Naive B cell (primary cell): ENCODE results near the gene ZNF827. TPM values are rescaled to one million over a fixed set of nuclear protein-coding genes. Genes with fewer than 3 reads are reported as not detected.
A peak's percentile ranks its signal among the peaks of the same experiment; 100 is the strongest.

Source experiments
- ATAC-seq, 2 donors: fragments of 150-1000 bp; cut with Tn5 transposase; 2 replicates each; pipeline ENCODE4 v1.10.0; 2021; ENCODE audit warnings: low read depth in 2 of 2, mild to moderate bottlenecking in 2 of 2, moderate library complexity in 2 of 2
- DNase-seq: peaks from one replicate; pipeline ENCODE4 v3.0.0; 2022
- H3K27ac Mint-ChIP-seq, 6 donors: one replicate each; pipeline ENCODE4 v1.8.0; 2020 to 2022; ENCODE audit warnings: mild to moderate bottlenecking in 6 of 6, mixed read lengths in 6 of 6, moderate library complexity in 5 of 6, inconsistent platforms in 2 of 6
- H3K27me3 Mint-ChIP-seq, 3 donors: one replicate each; pipeline ENCODE4 v1.8.0; 2021 to 2022; ENCODE audit warnings: mixed read lengths in 3 of 3, mild to moderate bottlenecking in 1 of 3
- H3K36me3 Mint-ChIP-seq, 2 donors: one replicate each; pipeline ENCODE4 v1.8.0; 2020 to 2022; ENCODE audit warnings: mixed read lengths in 2 of 2, inconsistent platforms in 1 of 2, mild to moderate bottlenecking in 1 of 2
- H3K4me1 Mint-ChIP-seq, 3 donors: one replicate each; pipeline ENCODE4 v1.8.0; 2020 to 2022; ENCODE audit warnings: mixed read lengths in 3 of 3, inconsistent platforms in 1 of 3, mild to moderate bottlenecking in 1 of 3, moderate library complexity in 1 of 3
- H3K4me3 Mint-ChIP-seq, 8 donors: one replicate each; pipeline ENCODE4 v1.8.0; 2020 to 2022; ENCODE audit warnings: mild to moderate bottlenecking in 8 of 8, mixed read lengths in 8 of 8, moderate library complexity in 8 of 8, inconsistent platforms in 2 of 8
- H3K9me3 Mint-ChIP-seq, 7 donors: one replicate each; pipeline ENCODE4 v1.8.0; 2020 to 2022; ENCODE audit warnings: mixed read lengths in 7 of 7, mild to moderate bottlenecking in 5 of 7, inconsistent platforms in 2 of 7, moderate library complexity in 1 of 7
- polyA plus RNA-seq, 6 donors: library from polyadenylated mRNA; unstranded; fragments of 300-500 nt; fragmentation: Illumina TruSeq; gene quantifications; one replicate each; pipeline ENCODE4 v1.2.3, GENCODE V29; 2021; ENCODE audit warnings: low read depth in 6 of 6

Gene ZNF827
- polyA plus RNA-seq, 6 donors from 2014 or later = 2.3 to 6.2 (median 4.2) TPM

GRCh38 chr4:145881576-145881975, 57.0 kb downstream of the ZNF827 start:
- Mint-ChIP-seq H3K27ac (peak overlapping the region in 3 of 6 donors; percentile 46 to 52 (median 48)), H3K9me3 (no peaks in the 10 kb centered on the region), H3K27me3 (no peaks in the 10 kb centered on the region), H3K4me1 (peaks cover 15 to 27% (median 19%) of the 10 kb centered on the region in 3 donors), H3K36me3 (peaks cover 0 to 10% of the 10 kb centered on the region in 2 donors), H3K4me3 (peak overlapping the region in 2 of 8 donors; percentile 6 to 10)
- ATAC-seq (no peak), DNase-seq (no peak)

- Mint-ChIP-seq H3K27ac (peak overlapping the region in 1 of 6 donors; percentile 60), H3K4me3 (no peak overlapping the region), H3K27me3 (no peaks in the 10 kb centered on the region), H3K36me3 (peaks cover 0 to 10% of the 10 kb centered on the region in 2 donors), H3K4me1 (peaks cover 15 to 25% (median 15%) of the 10 kb centered on the region in 3 donors), H3K9me3 (no peaks in the 10 kb centered on the region)
- ATAC-seq (no peak), DNase-seq (no peak)
These were observed 58.2 kb downstream of the ZNF827 start for GRCh38 chr4:145880355-145880960.

GRCh38 chr4:145879598-145879997, 59.0 kb downstream of the ZNF827 start:
- Mint-ChIP-seq H3K27ac (peak overlapping the region in 1 of 6 donors; percentile 60), H3K36me3 (peaks cover 0 to 10% of the 10 kb centered on the region in 2 donors), H3K4me3 (no peak overlapping the region)

GRCh38 chr4:145878501-145879435, 59.9 kb downstream of the ZNF827 start:
- peak overlapping the region in 3 of 6 donors; percentile 2 to 96 (median 6) for H3K27ac Mint-ChIP-seq
- peaks cover 15 to 25% (median 15%) of the 10 kb centered on the region in 3 donors for H3K4me1 Mint-ChIP-seq
- H3K36me3 Mint-ChIP-seq = peaks cover 0 to 10% of the 10 kb centered on the region in 2 donors
- no peak overlapping the region for H3K4me3 Mint-ChIP-seq
- no peaks in the 10 kb centered on the region for H3K27me3 Mint-ChIP-seq
- H3K9me3 Mint-ChIP-seq = no peaks in the 10 kb centered on the region
- DNase-seq (no peak), ATAC-seq (no peak)

More at GRCh38 chr4:145879598-145879997, 59.0 kb downstream of the ZNF827 start:
- Mint-ChIP-seq H3K27me3 (no peaks in the 10 kb centered on the region), H3K9me3 (no peaks in the 10 kb centered on the region), H3K4me1 (peaks cover 15 to 25% (median 15%) of the 10 kb centered on the region in 3 donors)
- ATAC-seq (no peak), DNase-seq (no peak)

GRCh38 chr4:145876531-145877180, 62.0 kb downstream of the ZNF827 start:
- H3K36me3 Mint-ChIP-seq = peaks cover 7 to 10% of the 10 kb centered on the region in 2 donors

GRCh38 chr4:145873901-145874300, 64.7 kb downstream of the ZNF827 start:
- no peak overlapping the region for H3K4me3 Mint-ChIP-seq
- peaks cover 10 to 14% of the 10 kb centered on the region in 2 donors for H3K36me3 Mint-ChIP-seq

More at GRCh38 chr4:145876531-145877180, 62.0 kb downstream of the ZNF827 start:
- no peaks in the 10 kb centered on the region for H3K9me3 Mint-ChIP-seq
- no peak for DNase-seq
- H3K27me3 Mint-ChIP-seq = no peaks in the 10 kb centered on the region
- no peak for ATAC-seq
- no peak overlapping the region for H3K4me3 Mint-ChIP-seq
- no peak overlapping the region for H3K27ac Mint-ChIP-seq
- H3K4me1 Mint-ChIP-seq = peaks cover 4 to 8% (median 5%) of the 10 kb centered on the region in 3 donors

DNA sequence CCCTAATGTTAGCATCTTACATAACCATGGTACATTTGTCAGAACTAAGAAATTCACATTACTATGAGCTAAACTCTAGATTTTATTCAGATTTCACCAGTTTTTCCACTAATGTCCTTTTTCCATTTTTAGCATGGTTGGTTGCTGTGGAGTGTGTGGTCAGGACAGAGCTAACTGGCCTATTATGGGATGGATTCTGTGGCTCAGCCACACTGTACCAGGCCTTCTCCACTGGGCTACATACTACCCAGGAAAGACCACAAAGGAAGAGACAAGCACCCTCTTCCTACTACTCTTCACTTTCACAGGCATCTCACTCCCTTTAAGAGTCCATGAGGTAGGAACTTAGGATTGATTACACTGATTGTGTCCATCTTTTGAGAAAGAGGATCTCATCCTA, 67.4 kb downstream of the ZNF827 start:
- ATAC-seq = no peak
- Mint-ChIP-seq H3K36me3 (peaks cover 0 to 14% of the 10 kb centered on the region in 2 donors), H3K4me3 (no peak overlapping the region), H3K4me1 (peaks cover 3 to 20% (median 16%) of the 10 kb centered on the region in 3 donors), H3K9me3 (no peaks in the 10 kb centered on the region), H3K27ac (peak overlapping the region in 2 of 6 donors; percentile 12 to 34), H3K27me3 (no peaks in the 10 kb centered on the region)
- no peak for DNase-seq

More at GRCh38 chr4:145873901-145874300, 64.7 kb downstream of the ZNF827 start:
- Mint-ChIP-seq H3K27ac (peak overlapping the region in 2 of 6 donors; percentile 11 to 77), H3K4me1 (peaks cover 3 to 18% (median 14%) of the 10 kb centered on the region in 3 donors), H3K27me3 (no peaks in the 10 kb centered on the region), H3K9me3 (no peaks in the 10 kb centered on the region)
- no peak for DNase-seq
- ATAC-seq = no peak

GRCh38 chr4:145870155-145871020, 68.2 kb downstream of the ZNF827 start:
- Mint-ChIP-seq H3K4me1 (peaks cover 3 to 20% (median 16%) of the 10 kb centered on the region in 3 donors), H3K27me3 (no peaks in the 10 kb centered on the region), H3K4me3 (peak overlapping the region in 1 of 8 donors; percentile 7), H3K36me3 (peaks cover 0 to 14% of the 10 kb centered on the region in 2 donors), H3K27ac (peak overlapping the region in 3 of 6 donors; percentile 45 to 81 (median 68)), H3K9me3 (no peaks in the 10 kb centered on the region)
- DNase-seq (no peak), ATAC-seq (no peak)

DNA sequence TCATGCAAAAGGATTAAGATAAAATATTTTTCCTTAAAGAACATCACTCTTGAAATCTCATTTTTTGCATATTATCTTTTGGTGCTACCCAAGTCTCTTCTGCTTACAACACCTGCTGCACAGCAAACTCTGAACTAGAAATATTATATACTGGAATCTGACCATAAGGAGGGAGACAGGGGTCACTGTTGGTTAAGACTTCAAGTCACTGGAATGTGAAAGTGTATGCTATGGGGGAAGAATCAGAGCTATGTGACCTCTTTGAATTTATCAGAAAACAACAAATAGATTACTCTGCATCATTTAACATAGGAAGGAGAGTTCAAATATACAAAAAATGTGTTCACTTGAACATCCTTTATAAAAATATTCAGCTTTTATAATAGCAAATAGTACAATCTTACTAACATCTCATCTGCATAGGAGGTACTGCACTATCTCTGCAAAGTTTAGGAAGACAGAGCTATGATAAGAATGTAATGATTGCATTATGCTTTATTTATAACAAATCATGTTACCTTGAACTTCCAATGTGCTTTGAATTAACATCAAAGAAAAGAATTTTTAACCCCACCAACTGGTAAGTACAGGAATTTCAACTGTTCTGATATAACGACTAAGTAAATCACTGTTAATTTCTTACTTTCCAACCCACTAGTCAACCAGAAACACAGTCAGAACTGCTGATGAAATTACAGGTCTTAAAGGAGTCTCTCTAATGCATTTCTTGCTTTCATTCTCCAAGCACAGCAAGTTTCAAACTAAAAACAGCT, 69.8 kb downstream of the ZNF827 start:
- Mint-ChIP-seq H3K36me3 (peaks cover 0 to 14% of the 10 kb centered on the region in 2 donors), H3K27me3 (no peaks in the 10 kb centered on the region), H3K4me1 (peaks cover 3 to 20% (median 16%) of the 10 kb centered on the region in 3 donors), H3K9me3 (no peaks in the 10 kb centered on the region), H3K27ac (peak overlapping the region in 1 of 6 donors; percentile 63), H3K4me3 (no peak overlapping the region)
- DNase-seq (no peak), ATAC-seq (no peak)

GRCh38 chr4:145867406-145867805, 71.2 kb downstream of the ZNF827 start:
- Mint-ChIP-seq H3K9me3 (no peaks in the 10 kb centered on the region), H3K4me1 (peaks cover 3 to 20% (median 16%) of the 10 kb centered on the region in 3 donors), H3K36me3 (peaks cover 0 to 14% of the 10 kb centered on the region in 2 donors), H3K27ac (no peak overlapping the region), H3K4me3 (no peak overlapping the region), H3K27me3 (no peaks in the 10 kb centered on the region)
- DNase-seq = no peak
- ATAC-seq = no peak

- ATAC-seq (no peak), DNase-seq (no peak)
- Mint-ChIP-seq H3K4me3 (no peak overlapping the region), H3K9me3 (no peaks in the 10 kb centered on the region), H3K36me3 (peaks cover 0 to 11% of the 10 kb centered on the region in 2 donors), H3K27me3 (no peaks in the 10 kb centered on the region), H3K27ac (no peak overlapping the region), H3K4me1 (peaks cover 3 to 20% (median 16%) of the 10 kb centered on the region in 3 donors)
These were observed 71.6 kb downstream of the ZNF827 start for GRCh38 chr4:145866991-145867390.
